ENCODE data around the gene TNNC2. TPM values are rescaled to one million over a fixed set of nuclear protein-coding genes. Genes with fewer than 3 reads are reported as not detected.

The TNNC2 gene
- total and polyA plus RNA-seq, 2 donors (not counting 3 experiments of a cell fraction or from before 2014, with no cell fraction given): 0.26 TPM; not detected in 1

DNA sequence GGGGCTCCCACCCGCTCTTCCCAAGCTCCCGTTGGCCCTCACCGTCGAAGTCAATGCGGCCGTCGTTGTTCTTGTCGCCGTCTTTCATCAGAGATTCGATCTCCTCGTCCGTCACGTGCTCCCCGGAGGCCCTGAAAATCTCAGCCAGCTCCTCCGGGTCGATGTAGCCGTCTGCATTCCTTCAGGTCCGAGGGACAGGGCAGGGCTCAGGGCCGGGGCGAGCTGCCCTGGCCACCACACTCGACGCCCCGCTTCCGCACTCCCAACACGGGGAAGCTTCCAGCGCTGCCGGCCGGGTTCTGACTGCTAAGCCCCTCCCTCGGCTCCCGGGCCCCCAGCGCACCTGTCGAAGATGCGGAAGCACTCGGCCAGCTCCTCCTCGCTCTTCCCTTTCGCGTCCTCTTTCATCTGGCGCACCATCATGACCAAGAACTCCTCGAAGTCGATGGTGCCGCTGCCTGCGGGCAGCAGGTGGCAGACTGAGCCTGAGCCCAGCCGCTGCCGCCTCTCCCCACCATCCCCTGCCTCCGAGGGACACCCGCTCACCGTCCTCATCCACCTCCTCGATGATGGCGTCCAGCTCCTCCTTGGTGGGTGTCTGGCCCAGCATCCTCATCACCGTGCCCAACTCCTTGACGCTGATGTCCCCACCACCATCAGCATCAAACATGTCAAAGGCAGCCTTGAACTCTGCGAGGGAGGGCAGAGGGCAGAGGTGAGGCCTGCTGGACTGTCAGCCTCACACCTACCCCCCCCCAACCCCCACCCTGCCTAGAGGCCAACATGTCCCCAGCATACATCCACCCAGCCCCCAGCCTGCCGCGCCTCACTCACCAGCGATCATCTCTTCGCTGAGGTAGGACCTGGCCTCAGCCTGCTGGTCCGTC is 2.9 kb downstream of the TNNC2 start:
- Histone ChIP-seq H3K27me3 (ENCODE audit: control insufficient read depth in 2 of 2, insufficient read depth in 2 of 2, low read length in 2 of 2) (peaks cover 11 to 16% of the 10 kb centered on the region in 2 experiments), H2AFZ (ENCODE audit: low read depth, low read length) (peak overlapping the region; percentile 70), H3K4me3 (replicated peaks in 1 of 3; ENCODE audit: insufficient read depth in 1 of 3, low read depth in 1 of 3, low read length in 3 of 3) (peak overlapping the region in 1 of 3 experiments; percentile 17), H3K9me3 (replicated peaks; ENCODE audit: control insufficient read depth, insufficient read depth, low read length) (no peaks in the 10 kb centered on the region), H3K4me2 (ENCODE audit: insufficient read depth, low read length) (peak overlapping the region; percentile 24), H3K27ac (ENCODE audit: insufficient read depth, low read depth, low read length) (no peak overlapping the region), H3K9me1 (replicated peaks; ENCODE audit: control insufficient read depth, extremely low read depth, insufficient read depth, low read length) (no peaks in the 10 kb centered on the region), H3K79me2 (ENCODE audit: control insufficient read depth, insufficient read depth, low read length) (no peaks in the 10 kb centered on the region), H3K9ac (replicated peaks; ENCODE audit: extremely low read depth, insufficient read depth, low read length) (no peak overlapping the region), H3K36me3 (ENCODE audit: control insufficient read depth in 2 of 2, extremely low read depth in 1 of 2, insufficient read depth in 2 of 2, low read length in 2 of 2) (no peaks in the 10 kb centered on the region), H4K20me1 (replicated peaks; ENCODE audit: control insufficient read depth, extremely low read depth, insufficient read depth, low read length) (no peaks in the 10 kb centered on the region), H3K4me1 (ENCODE audit: control insufficient read depth, extremely low read depth, insufficient read depth, low read length) (peaks cover 4% of the 10 kb centered on the region)
- intact Hi-C loops (cut with micrococcal nuclease): loop anchor here (1.0 to 2.0 kb wide), 4 partner anchors 66 to 149 kb away; partner anchors contain the start of genes PCIF1 and ZNF335
- CTCF ChIA-PET: interaction anchor here (0.6 to 2.4 kb wide), 27 partner anchors 10 to 190 kb away, joined by 3 to 41 read pairs (median 4); partner anchors contain the start of genes CTSA, NEURL2, SNX21 and SPATA25
- FAIRE-seq (peak; percentile 64), DNase-seq (ENCODE audit: low read depth, low spot score) (peak; percentile 46)
- no peak for TF ChIP-seq POLR2A (IDR thresholded peaks at IDR 0.05; ENCODE audit: low read depth, low read length)
- TF ChIP-seq POLR2AphosphoS5 (IDR thresholded peaks at IDR 0.05; ENCODE audit: insufficient read depth, low read depth, low read length): peak; percentile 23
- no peak for TF ChIP-seq MYC (IDR thresholded peaks at IDR 0.05; ENCODE audit: low read depth, low read length)
- no peak for TF ChIP-seq GATA2 (IDR thresholded peaks at IDR 0.05; ENCODE audit: insufficient read depth, insufficient read length, low read depth, low read length)
- no peak for TF ChIP-seq JUN (IDR thresholded peaks at IDR 0.05; ENCODE audit: borderline replicate concordance, insufficient read depth, insufficient read length, low read depth)
- TF ChIP-seq, protein P1, sequence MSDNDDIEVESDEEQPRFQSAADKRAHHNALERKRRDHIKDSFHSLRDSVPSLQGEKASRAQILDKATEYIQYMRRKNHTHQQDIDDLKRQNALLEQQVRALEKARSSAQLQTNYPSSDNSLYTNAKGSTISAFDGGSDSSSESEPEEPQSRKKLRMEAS (IDR thresholded peaks at IDR 0.05; ENCODE audit: insufficient read depth, insufficient read length): no peak
- TF ChIP-seq, protein P2, sequence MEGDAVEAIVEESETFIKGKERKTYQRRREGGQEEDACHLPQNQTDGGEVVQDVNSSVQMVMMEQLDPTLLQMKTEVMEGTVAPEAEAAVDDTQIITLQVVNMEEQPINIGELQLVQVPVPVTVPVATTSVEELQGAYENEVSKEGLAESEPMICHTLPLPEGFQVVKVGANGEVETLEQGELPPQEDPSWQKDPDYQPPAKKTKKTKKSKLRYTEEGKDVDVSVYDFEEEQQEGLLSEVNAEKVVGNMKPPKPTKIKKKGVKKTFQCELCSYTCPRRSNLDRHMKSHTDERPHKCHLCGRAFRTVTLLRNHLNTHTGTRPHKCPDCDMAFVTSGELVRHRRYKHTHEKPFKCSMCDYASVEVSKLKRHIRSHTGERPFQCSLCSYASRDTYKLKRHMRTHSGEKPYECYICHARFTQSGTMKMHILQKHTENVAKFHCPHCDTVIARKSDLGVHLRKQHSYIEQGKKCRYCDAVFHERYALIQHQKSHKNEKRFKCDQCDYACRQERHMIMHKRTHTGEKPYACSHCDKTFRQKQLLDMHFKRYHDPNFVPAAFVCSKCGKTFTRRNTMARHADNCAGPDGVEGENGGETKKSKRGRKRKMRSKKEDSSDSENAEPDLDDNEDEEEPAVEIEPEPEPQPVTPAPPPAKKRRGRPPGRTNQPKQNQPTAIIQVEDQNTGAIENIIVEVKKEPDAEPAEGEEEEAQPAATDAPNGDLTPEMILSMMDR (IDR thresholded peaks at IDR 0.05; ENCODE audit: extremely low read depth in 1 of 2, insufficient read depth in 1 of 2, low read depth in 1 of 2, low read length in 2 of 2): peak; percentile 40 to 75
- peak; percentile 22 for TF ChIP-seq EZH2 (IDR thresholded peaks at IDR 0.05; ENCODE audit: borderline replicate concordance, low read depth, low read length, severe bottlenecking)
- TF ChIP-seq FOS (IDR thresholded peaks at IDR 0.05; ENCODE audit: borderline replicate concordance, insufficient read depth, low read length): no peak
- BruUV-seq (replicated peaks): no TSS peak
- POLR2A ChIA-PET: interaction anchor here (1.2 kb wide), 1 partner anchor 146 kb away, joined by 3 read pairs; no protein-coding TSS in a partner anchor
- dilution Hi-C loops (cut with MboI; ENCODE audit: extremely low pct_ligation_motif_present, low sequenced_read_pairs): no loop called here

Data from endothelial cell of umbilical vein (primary cell).